Eye (tissue), 1 donor: Measurements from ENCODE around the gene GRM4.
A peak's percentile ranks its signal among the peaks of the same experiment; 100 is the strongest.

ENCODE experiments used
- DNase-seq: peaks from one replicate; pipeline ENCODE4 v3.0.0-alpha.2; 2015

Gene GRM4

GRCh38 chr6:34041385-34041784 is 104.5 kb downstream of the GRM4 start:
- DNase-seq = no peak

- no peak for DNase-seq
These were observed 105.9 kb downstream of the GRM4 start for GRCh38 chr6:34039943-34040342.

- DNase-seq = no peak
These were observed 108.7 kb downstream of the GRM4 start for GRCh38 chr6:34037151-34037550.

GRCh38 chr6:34036357-34037069 is 109.4 kb downstream of the GRM4 start:
- no peak for DNase-seq

- DNase-seq = no peak
These were observed 110.1 kb downstream of the GRM4 start for GRCh38 chr6:34035704-34036356.

- DNase-seq = no peak
These were observed 110.7 kb downstream of the GRM4 start for GRCh38 chr6:34035161-34035560.

GRCh38 chr6:34032856-34033255 is 113.0 kb downstream of the GRM4 start:
- no peak for DNase-seq

GRCh38 chr6:34031625-34032383 is 114.1 kb downstream of the GRM4 start:
- DNase-seq = peak; percentile 79

GRCh38 chr6:34030831-34031624 is 114.9 kb downstream of the GRM4 start:
- no peak for DNase-seq

- no peak for DNase-seq
These were observed 116.2 kb downstream of the GRM4 start for GRCh38 chr6:34029489-34030280.

GRCh38 chr6:34028691-34029360 is 117.1 kb downstream of the GRM4 start:
- DNase-seq = no peak

- no peak for DNase-seq
These were observed 117.9 kb downstream of the GRM4 start for GRCh38 chr6:34027939-34028441.

- peak; percentile 65 for DNase-seq
These were observed 118.4 kb downstream of the GRM4 start for GRCh38 chr6:34027445-34027936.

GRCh38 chr6:34025861-34026260 is 120.0 kb downstream of the GRM4 start:
- peak; percentile 51 for DNase-seq

- DNase-seq = no peak
These were observed 120.6 kb downstream of the GRM4 start for GRCh38 chr6:34025112-34025807.

- DNase-seq = no peak
These were observed 123.0 kb downstream of the GRM4 start for GRCh38 chr6:34022873-34023255.

- no peak for DNase-seq
These were observed 123.5 kb downstream of the GRM4 start for GRCh38 chr6:34022250-34022872.

- DNase-seq = no peak
These were observed 124.2 kb downstream of the GRM4 start for GRCh38 chr6:34021554-34022190.

GRCh38 chr6:34020807-34021553 is 124.9 kb downstream of the GRM4 start:
- DNase-seq = no peak
